LNCAP (cell line): ENCODE results near the gene TNS3.

Experiments
- CTCF ChIP-seq: fragments of 450-650 bp; IDR thresholded peaks from 2 replicates; pipeline ENCODE4 v1.5.1; 2017; ENCODE audit warnings: mild to moderate bottlenecking

Gene TNS3

GRCh38 chr7:47485640-47486435 is 96.1 kb downstream of the TNS3 start:
- TF ChIP-seq CTCF, result no peak

- TF ChIP-seq CTCF, result no peak
Observed at GRCh38 chr7:47484923-47485639, 96.8 kb downstream of the TNS3 start.

- no peak for TF ChIP-seq CTCF
Observed at GRCh38 chr7:47484457-47484856, 97.5 kb downstream of the TNS3 start.

GRCh38 chr7:47483604-47484273 is 98.2 kb downstream of the TNS3 start:
- TF ChIP-seq CTCF, result no peak

- no peak for TF ChIP-seq CTCF
Observed at GRCh38 chr7:47482013-47482875, 99.7 kb downstream of the TNS3 start.

GRCh38 chr7:47481541-47482012 is 100.3 kb downstream of the TNS3 start:
- TF ChIP-seq CTCF, result no peak
